ENCODE measurements around the gene EIF4G1. TPM values are rescaled to one million over a fixed set of nuclear protein-coding genes. Genes with fewer than 3 reads are reported as not detected.
"Not testable (repeated sequence)": the region's sequence is repeated elsewhere in the genome, so short reads cannot be mapped to it uniquely, and the experiment has no call there.

Gene EIF4G1
- total RNA-seq, 1 experiment from 2014 or later = 341 TPM

DNA sequence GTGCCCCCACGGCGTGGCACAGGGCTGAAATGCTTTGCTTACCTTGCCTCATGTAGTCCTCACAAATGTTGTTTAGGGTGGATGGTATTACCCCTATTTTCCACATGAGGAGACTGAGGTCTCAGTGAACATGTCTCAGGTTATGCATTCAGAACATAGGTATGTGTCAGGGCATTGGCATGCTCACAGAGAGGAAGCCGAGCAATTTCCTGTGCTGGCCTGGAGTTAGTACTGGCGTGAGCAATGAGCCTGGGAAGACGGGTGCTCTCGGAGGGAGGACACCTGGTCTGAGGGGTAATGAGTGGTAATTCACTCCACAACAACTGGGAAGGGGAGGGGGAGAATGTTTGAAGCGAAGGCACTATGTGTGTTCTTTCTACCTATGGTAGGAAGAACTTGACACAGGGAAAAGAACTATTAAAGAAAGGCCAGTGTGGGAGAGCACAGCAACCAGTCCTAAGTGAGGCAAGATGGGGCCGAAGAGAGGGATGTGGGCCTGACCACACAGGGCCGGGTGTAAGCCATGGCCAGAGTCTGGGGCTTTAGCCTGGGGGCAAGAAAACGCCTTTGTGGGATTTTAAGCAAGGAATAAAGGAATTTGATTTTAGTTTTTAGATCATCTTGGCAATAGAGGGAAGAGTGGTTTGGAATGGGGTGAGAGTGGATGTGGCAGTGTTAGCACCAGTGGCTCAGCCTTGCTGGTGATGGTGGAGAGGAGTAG is 18.1 kb downstream of the EIF4G1 start:
- in situ Hi-C loops (cut with HindIII; ENCODE audit: low sequenced_read_pairs) = no loop called here
- DNase-seq (ENCODE audit: low spot score) = no peak

- in situ Hi-C loops (cut with HindIII; ENCODE audit: low sequenced_read_pairs) = no loop called here
- DNase-seq (ENCODE audit: low spot score) = no peak
Measured at GRCh38 chr3:184333190-184333589, 18.8 kb downstream of the EIF4G1 start.

DNA sequence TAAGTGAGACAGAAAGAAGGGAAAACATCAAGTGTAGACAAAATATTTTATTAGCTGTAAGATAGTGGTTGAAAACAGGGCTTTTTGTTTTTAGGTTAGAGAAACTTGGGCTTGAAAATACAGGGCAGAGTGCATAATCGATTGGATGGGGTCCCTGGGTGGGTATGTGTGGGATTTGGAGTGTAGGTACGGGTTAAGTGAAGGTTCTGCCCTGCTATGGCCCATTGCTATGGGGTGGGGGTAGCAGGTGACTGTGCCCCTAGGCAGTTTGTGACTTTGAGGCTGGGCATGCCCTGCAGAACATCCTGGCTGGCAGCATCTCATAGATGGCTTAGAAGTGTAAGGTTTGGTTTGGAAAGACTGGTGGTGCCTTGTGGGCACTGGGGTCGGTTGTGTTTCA is 19.3 kb downstream of the EIF4G1 start:
- in situ Hi-C loops (cut with HindIII; ENCODE audit: low sequenced_read_pairs) = no loop called here
- no peak for DNase-seq (ENCODE audit: low spot score)

- in situ Hi-C loops (cut with HindIII; ENCODE audit: low sequenced_read_pairs) = no loop called here
- no peak for DNase-seq (ENCODE audit: low spot score)
Measured at GRCh38 chr3:184334470-184335158, 20.2 kb downstream of the EIF4G1 start.

- in situ Hi-C loops (cut with HindIII; ENCODE audit: low sequenced_read_pairs) = no loop called here
- no peak for DNase-seq (ENCODE audit: low spot score)
Measured at GRCh38 chr3:184335291-184335660, 20.9 kb downstream of the EIF4G1 start.

DNA sequence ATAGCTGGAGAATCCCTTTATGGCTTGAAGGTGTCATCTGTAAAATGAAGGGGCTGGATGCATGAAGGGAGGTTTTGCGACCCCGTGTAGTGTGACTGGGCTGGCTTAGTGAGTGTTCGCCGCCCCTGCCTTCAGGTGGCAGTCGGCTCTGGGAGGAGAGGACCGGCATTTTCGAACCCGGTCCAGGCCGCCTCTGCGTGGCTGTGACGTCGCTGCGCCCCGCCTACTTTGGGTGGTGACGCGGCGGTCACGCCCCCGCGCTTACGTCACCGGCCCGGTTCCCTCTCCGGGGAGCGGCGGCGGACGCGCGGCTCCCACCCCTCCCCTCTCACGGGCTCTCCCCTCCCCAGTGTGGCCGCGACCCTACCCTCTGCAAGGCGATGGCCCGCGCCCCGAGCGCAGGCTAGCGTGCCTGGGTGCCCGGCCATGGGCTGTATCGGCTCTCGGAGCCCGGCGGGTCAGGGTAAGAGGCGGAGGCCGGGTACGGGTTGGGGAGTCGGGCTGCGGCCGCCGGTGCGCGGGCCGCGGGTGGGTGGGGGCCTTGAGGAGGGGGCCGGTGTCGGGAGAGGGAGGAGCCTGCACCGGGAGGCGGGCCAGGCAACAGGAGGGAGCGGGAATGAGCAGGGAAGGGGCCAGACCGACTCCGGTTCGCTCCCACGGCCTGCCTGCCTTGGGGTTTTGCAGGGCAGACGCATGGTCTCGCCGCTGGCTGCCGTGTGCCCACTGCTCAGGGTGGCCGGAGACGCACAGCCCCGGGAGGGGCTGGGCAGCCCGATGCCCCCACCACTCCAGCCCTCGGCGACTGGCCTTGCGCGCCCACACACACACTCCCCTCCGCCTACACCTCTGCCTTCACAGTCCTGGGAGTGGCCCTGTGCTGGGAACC is 21.5 kb downstream of the EIF4G1 start:
- DNase-seq (ENCODE audit: low spot score) = peak; percentile 84
- in situ Hi-C loops (cut with HindIII; ENCODE audit: low sequenced_read_pairs) = no loop called here

- DNase-seq (ENCODE audit: low spot score) = peak; percentile 91
- in situ Hi-C loops (cut with HindIII; ENCODE audit: low sequenced_read_pairs) = no loop called here
Measured at GRCh38 chr3:184336547-184337398, 22.4 kb downstream of the EIF4G1 start.

GRCh38 chr3:184337399-184337714 is 23.0 kb downstream of the EIF4G1 start, which contains the start of gene FAM131A:
FAM131A (plus strand) TSS chr3:184337600; CDS start chr3:184337631, 31 bp downstream.
- in situ Hi-C loops (cut with HindIII; ENCODE audit: low sequenced_read_pairs) = no loop called here
- peak; percentile 88 for DNase-seq (ENCODE audit: low spot score)

DNA sequence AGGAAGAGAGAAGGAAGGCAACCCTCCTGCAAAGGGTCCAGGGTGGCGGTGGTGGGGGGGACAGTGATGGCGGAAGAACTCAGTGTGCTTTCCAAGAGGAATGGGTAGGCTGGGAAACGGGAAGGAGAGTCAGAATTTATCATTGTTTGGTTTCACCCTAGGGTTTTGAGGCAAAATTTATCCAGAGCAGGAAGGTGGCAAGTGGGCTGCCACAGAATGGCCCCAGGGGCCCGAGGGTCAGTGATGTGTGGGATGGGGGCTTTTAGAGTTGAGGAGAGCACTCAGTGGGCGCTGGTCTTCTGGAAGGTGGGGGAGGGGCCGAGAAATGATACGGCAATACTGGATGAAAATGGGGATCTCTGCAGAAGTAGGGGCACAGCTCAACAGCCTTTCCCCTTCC is 23.6 kb downstream of the EIF4G1 start:
- in situ Hi-C loops (cut with HindIII; ENCODE audit: low sequenced_read_pairs) = no loop called here
- no peak for DNase-seq (ENCODE audit: low spot score)

GRCh38 chr3:184338511-184338945 is 24.1 kb downstream of the EIF4G1 start:
- peak; percentile 87 for DNase-seq (ENCODE audit: low spot score)
- in situ Hi-C loops (cut with HindIII; ENCODE audit: low sequenced_read_pairs) = no loop called here

GRCh38 chr3:184339001-184339400 is 24.6 kb downstream of the EIF4G1 start:
- in situ Hi-C loops (cut with HindIII; ENCODE audit: low sequenced_read_pairs) = no loop called here
- DNase-seq (ENCODE audit: low spot score) = peak; percentile 49

DNA sequence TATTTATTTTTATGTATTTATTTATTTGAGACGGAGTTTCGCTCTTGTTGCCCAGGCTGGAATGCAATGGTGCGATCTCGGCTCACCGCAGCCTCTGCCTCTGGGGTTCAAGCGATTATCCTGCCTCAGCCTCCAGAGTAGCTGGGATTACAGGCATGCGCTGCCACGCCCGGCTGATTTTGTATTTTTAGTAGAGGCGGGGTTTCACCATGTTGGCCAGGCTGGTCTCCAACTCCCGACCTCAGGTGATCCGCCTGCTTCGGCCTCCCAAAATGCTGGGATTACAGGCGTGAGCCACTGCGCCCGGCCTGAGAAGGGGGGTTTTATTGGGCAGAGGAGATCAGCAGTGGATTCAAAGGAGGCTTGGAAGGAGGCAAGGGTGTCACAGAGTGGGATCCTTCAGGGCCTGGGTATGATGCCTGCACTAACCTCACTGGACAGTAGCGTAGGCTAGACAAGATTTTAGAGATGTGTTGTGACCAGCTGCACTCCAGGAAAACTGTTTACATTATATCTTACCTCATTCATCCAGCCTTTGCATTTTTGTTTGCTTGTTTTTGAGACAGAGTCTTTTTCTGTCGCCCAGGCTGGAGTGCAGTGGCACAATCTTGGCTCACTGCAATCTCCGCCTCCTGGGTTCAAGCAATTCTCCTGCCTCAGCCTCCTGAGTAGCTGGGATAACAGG is 25.2 kb downstream of the EIF4G1 start:
- in situ Hi-C loops (cut with HindIII; ENCODE audit: low sequenced_read_pairs) = not testable (repeated sequence)
- DNase-seq (ENCODE audit: low spot score) = peak; percentile 54

- no peak for DNase-seq (ENCODE audit: low spot score)
- in situ Hi-C loops (cut with HindIII; ENCODE audit: low sequenced_read_pairs) = no loop called here
Measured at GRCh38 chr3:184341925-184342324, 27.5 kb downstream of the EIF4G1 start.

DNA sequence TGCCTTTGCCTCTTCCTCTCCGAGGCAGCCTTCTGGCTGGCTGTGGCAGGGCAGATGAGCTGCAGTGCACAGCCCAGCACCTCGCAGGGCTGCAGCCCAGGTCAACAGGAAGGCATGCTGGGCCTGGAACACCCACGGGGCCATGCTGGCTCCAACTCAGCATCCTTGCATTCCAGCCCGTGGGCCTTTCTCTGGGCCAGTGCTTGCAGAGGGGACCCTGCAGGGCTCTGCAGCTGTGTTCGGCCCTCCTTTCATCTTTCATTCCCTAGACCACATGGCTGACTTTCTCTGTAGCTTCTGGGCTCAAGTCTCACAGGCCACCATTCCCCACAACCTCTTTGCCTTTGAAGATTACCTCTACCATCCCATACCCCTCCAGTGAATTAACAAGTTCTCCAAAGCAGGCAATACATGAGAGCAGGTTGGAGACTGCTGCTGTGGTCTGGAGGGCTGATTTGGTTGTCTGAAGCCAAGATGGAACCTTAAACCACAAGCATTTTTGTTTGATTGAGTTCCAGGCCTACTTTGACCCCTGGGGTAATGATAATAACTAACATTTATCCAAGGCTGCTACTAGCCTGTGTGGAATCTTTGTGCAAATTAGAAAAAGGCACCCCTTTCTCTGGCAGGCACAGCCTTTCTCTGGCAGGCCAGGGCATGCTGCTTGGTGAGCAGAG is 28.9 kb downstream of the EIF4G1 start:
- DNase-seq (ENCODE audit: low spot score) = no peak
- in situ Hi-C loops (cut with HindIII; ENCODE audit: low sequenced_read_pairs) = no loop called here

DNA sequence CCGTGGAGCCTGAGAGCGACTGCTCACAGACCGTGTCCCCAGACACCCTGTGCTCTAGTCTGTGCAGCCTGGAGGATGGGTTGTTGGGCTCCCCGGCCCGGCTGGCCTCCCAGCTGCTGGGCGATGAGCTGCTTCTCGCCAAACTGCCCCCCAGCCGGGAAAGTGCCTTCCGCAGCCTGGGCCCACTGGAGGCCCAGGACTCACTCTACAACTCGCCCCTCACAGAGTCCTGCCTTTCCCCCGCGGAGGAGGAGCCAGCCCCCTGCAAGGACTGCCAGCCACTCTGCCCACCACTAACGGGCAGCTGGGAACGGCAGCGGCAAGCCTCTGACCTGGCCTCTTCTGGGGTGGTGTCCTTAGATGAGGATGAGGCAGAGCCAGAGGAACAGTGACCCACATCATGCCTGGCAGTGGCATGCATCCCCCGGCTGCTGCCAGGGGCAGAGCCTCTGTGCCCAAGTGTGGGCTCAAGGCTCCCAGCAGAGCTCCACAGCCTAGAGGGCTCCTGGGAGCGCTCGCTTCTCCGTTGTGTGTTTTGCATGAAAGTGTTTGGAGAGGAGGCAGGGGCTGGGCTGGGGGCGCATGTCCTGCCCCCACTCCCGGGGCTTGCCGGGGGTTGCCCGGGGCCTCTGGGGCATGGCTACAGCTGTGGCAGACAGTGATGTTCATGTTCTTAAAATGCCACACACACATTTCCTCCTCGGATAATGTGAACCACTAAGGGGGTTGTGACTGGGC is 30.3 kb downstream of the EIF4G1 start:
- in situ Hi-C loops (cut with HindIII; ENCODE audit: low sequenced_read_pairs) = no loop called here

GRCh38 chr3:184345317-184346144 is 31.1 kb downstream of the EIF4G1 start:
- DNase-seq (ENCODE audit: low spot score) = peak; percentile 97
- in situ Hi-C loops (cut with HindIII; ENCODE audit: low sequenced_read_pairs) = no loop called here

More for the DNA sequence above, 30.3 kb downstream of the EIF4G1 start:
- DNase-seq (ENCODE audit: low spot score) = no peak

Data from G401 (cell line).